BJ (cell line): Measurements from ENCODE around the gene ITGA11. TPM values are rescaled to one million over a fixed set of nuclear protein-coding genes. Genes with fewer than 3 reads are reported as not detected.
A peak's percentile ranks its signal among the peaks of the same experiment; 100 is the strongest.

Experiments
- CTCF ChIA-PET: fragments of 350-600 bp; formaldehyde crosslinking; extraction: SDS; loops from one replicate; lab custom pipeline; 2021; ENCODE audit warnings: antibody characterized with exemption, inconsistent platforms; lab: Yijun Ruan, JAX
- POLR2A ChIA-PET: fragments of 300-600 bp; sonication (Branson Sonifier 250); formaldehyde crosslinking; extraction: SDS; loops from one replicate; lab custom pipeline; 2021; ENCODE audit warnings: antibody characterized with exemption; lab: Charles Lee
- DNase-seq: peaks from one replicate; pipeline ENCODE4 v3.0.0-alpha.2; 2011; ENCODE audit warnings: low read depth
- H3K27me3 ChIP-seq: 2 replicates; pipeline ENCODE4 v1.6.0; 2011; ENCODE audit warnings: low read length; ENCODE audit not compliant: control insufficient read depth, insufficient read depth
- H3K36me3 ChIP-seq: 2 replicates; pipeline ENCODE4 v1.5.1; 2011; ENCODE audit warnings: low read length; ENCODE audit not compliant: control insufficient read depth, insufficient read depth
- H3K4me3 ChIP-seq: 2 replicates; pipeline ENCODE4 v1.5.1; 2011; ENCODE audit warnings: low read depth, mild to moderate bottlenecking, control low read depth, low read length
- CTCF ChIP-seq: IDR thresholded peaks from 2 replicates; pipeline ENCODE4 v1.5.1; 2011; ENCODE audit warnings: low read depth, mild to moderate bottlenecking, control low read depth, inconsistent platforms, low read length, moderate library complexity; ENCODE audit not compliant: insufficient read depth
- polyA plus RNA-seq: library from polyadenylated mRNA; depleted of rRNA; stranded (reverse); fragments of >200 nt; gene quantifications from 2 replicates; pipeline ENCODE4 v1.2.3, GENCODE V29; 2011

The ITGA11 gene
- polyA plus RNA-seq, 1 experiment = 72.7 TPM

GRCh38 chr15:68276668-68277067, 155.3 kb downstream of the ITGA11 start:
- ChIA-PET CTCF (interaction anchor here (1.2 to 3.6 kb wide), 5 partner anchors 12 to 274 kb away, joined by 3 to 17 read pairs (median 7); no protein-coding TSS in a partner anchor), POLR2A (interaction anchor here (0.6 kb wide), 1 partner anchor 202 kb away, joined by 4 read pairs; no protein-coding TSS in a partner anchor)
- no peaks in the 10 kb centered on the region for H3K36me3 ChIP-seq

GRCh38 chr15:68275165-68275746, 156.7 kb downstream of the ITGA11 start:
- ChIA-PET CTCF (no interaction called here), POLR2A (no interaction called here)
- Histone ChIP-seq H3K27me3 (no peaks in the 10 kb centered on the region), H3K36me3 (no peaks in the 10 kb centered on the region), H3K4me3 (no peak overlapping the region)
- TF ChIP-seq CTCF = no peak
- DNase-seq = no peak

More at GRCh38 chr15:68276668-68277067, 155.3 kb downstream of the ITGA11 start:
- no peaks in the 10 kb centered on the region for H3K27me3 ChIP-seq
- peak overlapping the region; percentile 85 for H3K4me3 ChIP-seq
- TF ChIP-seq CTCF = no peak
- DNase-seq = no peak

- Histone ChIP-seq H3K27me3 (no peaks in the 10 kb centered on the region), H3K36me3 (no peaks in the 10 kb centered on the region), H3K4me3 (no peak overlapping the region)
- DNase-seq = no peak
- no peak for TF ChIP-seq CTCF
- CTCF ChIA-PET = interaction anchor here (1.0 to 1.4 kb wide), 2 partner anchors 14 to 276 kb away, joined by 3 read pairs; no protein-coding TSS in a partner anchor
- POLR2A ChIA-PET = no interaction called here
Measured at GRCh38 chr15:68274201-68274848, 157.6 kb downstream of the ITGA11 start.

GRCh38 chr15:68272721-68273271, 159.2 kb downstream of the ITGA11 start:
- POLR2A ChIA-PET = interaction anchor here (0.5 kb wide), 1 partner anchor 11 kb away, joined by 5 read pairs; no protein-coding TSS in a partner anchor
- CTCF ChIA-PET = interaction anchor here (0.8 kb wide), 1 partner anchor 34 kb away, joined by 4 read pairs; no protein-coding TSS in a partner anchor
- DNase-seq = peak; percentile 59
- Histone ChIP-seq H3K4me3 (no peak overlapping the region), H3K36me3 (no peaks in the 10 kb centered on the region), H3K27me3 (no peaks in the 10 kb centered on the region)
- TF ChIP-seq CTCF = no peak
